ENCODE measurements around the gene PRSS50.

Gene PRSS50

GRCh38 chr3:46667657-46668056 lies 50.0 kb downstream of the PRSS50 start:
- DNase-seq = no peak

GRCh38 chr3:46667061-46667621 lies 50.5 kb downstream of the PRSS50 start:
- DNase-seq = no peak

GRCh38 chr3:46666453-46666845 lies 51.2 kb downstream of the PRSS50 start:
- peak; percentile 27 for DNase-seq

GRCh38 chr3:46665763-46666452 lies 51.8 kb downstream of the PRSS50 start:
- peak; percentile 52 for DNase-seq

- no peak for DNase-seq
These were observed 52.5 kb downstream of the PRSS50 start for GRCh38 chr3:46664971-46665762.

GRCh38 chr3:46664188-46664970 lies 53.3 kb downstream of the PRSS50 start:
- no peak for DNase-seq

GRCh38 chr3:46663591-46664135 lies 54.0 kb downstream of the PRSS50 start:
- peak; percentile 67 for DNase-seq

GRCh38 chr3:46662771-46663551 lies 54.7 kb downstream of the PRSS50 start:
- peak; percentile 5 for DNase-seq

Measured in NCI-H1092 treated with DMSO at 0.1 percent for 48 hours (cell line).